Adrenal gland (tissue), 5 donors: ENCODE data around the gene RTL5.

Experiments used
- CTCF ChIP-seq, 6 experiments: fragments of 450-650 bp in 4 of 6; fragments of 200-600 bp in 2 of 6; sonication (generic) in 1 of 6; IDR thresholded peaks; 1 replicate in 5 of 6; 2 replicates in 1 of 6; pipeline versions ENCODE4 v1.5.1 to v1.8.0; 2016 to 2021; ENCODE audit warnings: antibody characterized with exemption in 6 of 6, mild to moderate bottlenecking in 2 of 6, moderate library complexity in 1 of 6
- POLR2A ChIP-seq, 2 donors: fragments of 450-650 bp; IDR thresholded peaks; one replicate each; pipeline ENCODE4 v1.6.1; 2017; ENCODE audit warnings: antibody characterized with exemption in 2 of 2, mild to moderate bottlenecking in 2 of 2, moderate library complexity in 1 of 2
- donor health status: DM: no; HTN: no; CAD: no.

- TF ChIP-seq CTCF (IDR thresholded peaks at IDR 0.05) (no peak), POLR2A (IDR thresholded peaks at IDR 0.05) (no peak)
These were observed 23.7 kb downstream of the RTL5 start for GRCh38 chrX:72107841-72108595.
